OCI-LY7 (cell line): ENCODE data around the gene FCHSD2.

Source experiments
- CTCF ChIP-seq: fragments of 200-600 bp; sonication (generic); conservative IDR thresholded peaks from 2 replicates; pipeline ENCODE4 v1.5.1; 2014; ENCODE audit warnings: mild to moderate bottlenecking, antibody characterized with exemption, low read length, moderate library complexity, mixed read lengths
- EZH2phosphoT487 ChIP-seq: fragments of 200-600 bp; sonication (generic); IDR thresholded peaks from 2 replicates; pipeline ENCODE4 v1.6.1; 2018; ENCODE audit warnings: low read depth, borderline replicate concordance, mild to moderate bottlenecking, mixed run types, antibody characterized with exemption, low read length, moderate library complexity, mixed read lengths

DNA sequence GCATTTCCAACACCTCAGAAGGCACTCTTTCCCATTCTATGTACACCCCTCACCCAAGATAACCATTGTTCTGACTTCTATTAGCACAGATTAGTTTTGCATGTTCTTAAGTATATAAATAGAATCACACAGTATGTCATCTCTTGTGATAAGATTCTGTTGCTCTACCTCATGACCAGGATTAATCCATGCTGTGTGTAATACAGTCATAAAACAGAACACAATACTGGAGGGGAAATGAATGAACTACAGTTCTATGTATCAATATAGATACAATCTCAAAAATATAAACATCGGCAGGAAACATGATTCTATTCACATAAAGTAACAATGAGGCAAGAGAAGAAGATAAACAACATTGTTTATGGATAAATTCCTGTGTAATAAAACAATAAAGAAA lies 176.4 kb downstream of the FCHSD2 start:
- TF ChIP-seq CTCF (no peak), EZH2phosphoT487 (no peak)
